Stimulated activated naive CD8-positive, alpha-beta T cell treated with anti-CD3 and anti-CD28 coated beads, Interleukin-15, Interleukin-2, amounts not matched to agents 100 U/mL and 50 U/mL, for 24 hours (primary cell): ENCODE results near the gene TIAM1.

Source experiments
- ATAC-seq: fragments of 150-1000 bp; cut with Tn5 transposase; one replicate; pipeline ENCODE4 v1.10.0; 2021
- DNase-seq: peaks from one replicate; pipeline ENCODE4 v3.0.0; 2021

The TIAM1 gene

GRCh38 chr21:31352836-31353235 lies 8.8 kb upstream of the TIAM1 start:
- no peak for DNase-seq
- ATAC-seq = no peak

DNA sequence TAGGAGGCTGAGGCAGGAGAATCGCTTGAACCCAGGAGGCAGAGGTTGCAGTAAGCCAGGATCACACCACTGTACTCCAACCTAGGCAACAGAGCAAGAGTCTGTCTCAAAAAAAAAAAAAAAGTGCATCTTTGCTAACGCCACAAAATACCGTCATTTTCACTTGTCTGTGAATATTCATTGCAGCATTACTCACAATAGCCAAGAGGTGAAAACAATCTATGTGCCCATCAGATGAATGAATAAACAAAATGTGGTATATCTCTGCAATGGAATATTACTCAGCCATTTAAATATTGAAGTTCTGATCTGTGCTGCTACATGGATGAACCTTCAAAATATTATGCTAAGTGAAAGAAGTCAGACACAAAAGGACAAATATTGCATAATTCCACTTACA lies 7.9 kb upstream of the TIAM1 start:
- ATAC-seq (peak; percentile 1), DNase-seq (no peak)

- ATAC-seq (no peak), DNase-seq (no peak)
These were observed 7.4 kb upstream of the TIAM1 start for GRCh38 chr21:31351438-31351837.

- DNase-seq (no peak), ATAC-seq (no peak)
These were observed 5.1 kb upstream of the TIAM1 start for GRCh38 chr21:31349208-31349607.

DNA sequence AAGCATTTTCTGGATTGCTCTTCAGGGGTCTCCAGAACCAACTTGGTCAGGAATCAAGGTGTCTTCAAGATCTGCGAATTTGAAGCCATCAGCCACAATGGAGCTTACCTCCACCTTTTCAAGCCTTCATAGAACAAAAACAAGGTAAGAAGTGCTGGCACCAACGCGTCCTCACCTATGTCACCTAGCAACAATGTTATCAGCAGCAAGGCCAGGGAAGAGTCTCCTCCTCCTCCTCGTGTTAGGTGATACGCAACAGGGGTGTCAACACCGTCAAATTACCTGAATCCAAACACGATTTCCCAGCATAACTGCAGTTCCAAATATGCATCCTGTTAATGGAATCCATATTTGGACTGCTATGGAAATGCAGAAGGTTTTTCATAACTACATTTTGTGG lies 4.1 kb upstream of the TIAM1 start:
- no peak for ATAC-seq
- no peak for DNase-seq

- ATAC-seq (no peak), DNase-seq (no peak)
These were observed 3.5 kb upstream of the TIAM1 start for GRCh38 chr21:31347435-31348032.

GRCh38 chr21:31346256-31346821 lies 2.3 kb upstream of the TIAM1 start:
- ATAC-seq = no peak
- DNase-seq = no peak

DNA sequence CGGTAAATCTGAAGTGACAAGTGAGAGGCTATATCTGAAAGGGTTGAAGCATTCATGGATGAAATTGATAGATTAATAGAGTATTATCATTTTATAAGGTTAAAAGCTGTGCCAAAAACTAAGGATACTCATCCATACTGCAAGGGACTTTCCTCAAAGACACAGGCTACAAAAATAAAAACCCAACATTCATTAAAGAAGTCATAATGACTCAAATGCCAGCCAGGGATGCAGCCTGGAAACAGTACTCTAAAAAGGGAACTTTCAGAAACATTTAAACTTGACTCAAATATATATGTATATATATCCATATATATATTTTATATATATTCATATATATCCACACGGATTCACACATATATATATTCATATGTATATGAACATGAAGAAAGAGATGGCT lies 1.1 kb upstream of the TIAM1 start:
- DNase-seq (no peak), ATAC-seq (no peak)

- DNase-seq (no peak), ATAC-seq (no peak)
These were observed 991 bp downstream of the TIAM1 start for GRCh38 chr21:31343030-31343510.

GRCh38 chr21:31342348-31342747 lies 1.7 kb downstream of the TIAM1 start:
- no peak for ATAC-seq
- DNase-seq = no peak

GRCh38 chr21:31340942-31341487 lies 3.0 kb downstream of the TIAM1 start:
- ATAC-seq (no peak), DNase-seq (no peak)

- DNase-seq = no peak
- ATAC-seq = no peak
These were observed 3.5 kb downstream of the TIAM1 start for GRCh38 chr21:31340514-31340913.

GRCh38 chr21:31339721-31340120 lies 4.3 kb downstream of the TIAM1 start:
- no peak for ATAC-seq

GRCh38 chr21:31338908-31339368 lies 5.1 kb downstream of the TIAM1 start:
- DNase-seq (no peak), ATAC-seq (no peak)

More at GRCh38 chr21:31339721-31340120, 4.3 kb downstream of the TIAM1 start:
- no peak for DNase-seq

DNA sequence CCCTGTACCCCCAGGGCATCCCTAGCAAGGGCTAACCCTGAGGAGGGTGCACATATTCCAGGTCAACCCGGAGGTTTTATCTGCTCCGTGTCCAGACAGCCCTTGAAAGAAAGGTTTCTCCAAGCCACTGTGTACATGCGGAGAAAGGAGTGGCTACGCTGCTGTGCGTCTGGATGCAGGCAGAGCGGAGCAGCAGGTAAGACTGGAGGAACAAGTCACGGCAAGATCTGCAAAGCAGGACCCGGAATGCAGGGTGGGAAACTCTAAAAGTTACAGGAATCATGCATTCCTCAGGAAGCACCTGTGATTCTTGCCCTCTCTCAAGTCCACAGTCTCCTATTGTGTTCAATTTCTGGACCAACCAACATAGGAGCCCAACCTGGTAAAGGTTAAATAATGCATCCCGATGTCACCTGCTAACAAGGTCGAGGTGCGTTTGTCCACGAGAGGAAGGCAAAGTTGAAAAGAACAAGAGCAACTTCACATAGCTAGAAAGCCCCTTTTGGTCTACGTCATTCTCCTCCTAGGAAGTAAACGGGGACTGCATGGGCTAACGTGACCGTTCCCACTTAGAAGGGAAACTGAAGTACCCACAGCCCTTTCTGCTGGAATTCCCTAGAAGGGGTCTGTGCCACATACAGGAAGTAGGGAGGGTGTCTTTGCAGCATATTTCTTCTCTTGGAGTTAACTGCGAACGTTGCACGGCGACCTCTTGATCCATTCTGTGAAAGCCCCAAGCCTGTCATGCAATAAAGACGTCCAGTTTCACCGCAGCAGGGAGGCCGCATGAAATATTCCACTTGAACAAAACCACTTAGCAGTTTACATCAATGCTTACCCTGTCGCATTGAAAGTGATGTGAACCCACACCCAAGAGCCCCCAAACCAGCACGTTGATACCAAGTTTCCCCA lies 5.8 kb downstream of the TIAM1 start:
- DNase-seq (no peak), ATAC-seq (no peak)

GRCh38 chr21:31337086-31337485 lies 7.0 kb downstream of the TIAM1 start:
- DNase-seq = no peak
- no peak for ATAC-seq

DNA sequence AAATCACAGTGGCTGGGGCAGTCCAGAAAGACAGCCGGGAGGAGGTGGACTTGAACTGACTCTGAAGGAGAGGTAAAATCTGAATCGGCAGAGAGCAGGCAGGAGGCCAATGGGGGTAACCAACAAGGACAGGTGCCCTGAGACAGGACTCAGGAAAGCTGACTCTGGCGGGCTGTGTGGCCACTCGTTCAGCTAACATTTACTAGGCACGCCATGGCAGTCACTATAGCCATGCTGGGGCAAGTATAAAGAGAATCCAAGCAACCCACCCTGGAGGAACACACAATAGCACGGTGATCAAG lies 7.4 kb downstream of the TIAM1 start:
- ATAC-seq (no peak), DNase-seq (no peak)

DNA sequence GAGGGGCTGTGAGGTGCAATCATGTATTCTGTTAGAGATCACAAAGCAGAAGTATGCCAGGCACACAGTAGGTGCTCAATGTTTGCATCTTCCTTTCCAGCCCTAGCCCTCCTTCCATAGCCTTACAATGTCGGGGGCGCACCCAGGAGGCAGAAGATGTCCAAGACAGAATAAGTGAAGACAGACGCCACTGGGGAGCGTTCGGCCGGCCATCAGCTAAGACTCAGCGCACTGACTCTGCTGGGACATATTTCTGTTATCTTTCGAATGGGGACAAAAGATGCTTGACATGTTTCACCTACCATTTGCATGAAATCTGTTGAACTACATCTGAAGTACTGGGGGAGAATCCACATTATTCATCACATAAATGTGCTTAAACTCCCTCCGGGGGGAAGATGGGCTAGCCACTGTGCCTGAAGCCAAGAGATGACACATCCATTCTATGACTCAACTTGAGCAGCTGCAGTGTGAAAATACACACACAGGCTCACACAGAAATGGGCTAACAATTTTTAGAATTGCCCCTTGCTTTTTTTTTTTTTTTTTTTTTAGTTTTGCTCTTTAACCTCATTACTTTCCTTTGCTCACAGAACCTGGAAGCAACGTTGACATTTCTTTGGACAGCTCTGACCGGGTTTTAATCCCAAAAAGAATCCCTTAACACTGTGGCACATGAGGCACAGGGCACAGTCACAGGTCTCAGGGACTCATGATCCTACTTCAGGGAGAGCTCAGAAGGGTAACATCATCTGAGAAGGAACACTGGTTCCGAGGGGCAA lies 7.9 kb downstream of the TIAM1 start:
- DNase-seq = peak; percentile 37

DNA sequence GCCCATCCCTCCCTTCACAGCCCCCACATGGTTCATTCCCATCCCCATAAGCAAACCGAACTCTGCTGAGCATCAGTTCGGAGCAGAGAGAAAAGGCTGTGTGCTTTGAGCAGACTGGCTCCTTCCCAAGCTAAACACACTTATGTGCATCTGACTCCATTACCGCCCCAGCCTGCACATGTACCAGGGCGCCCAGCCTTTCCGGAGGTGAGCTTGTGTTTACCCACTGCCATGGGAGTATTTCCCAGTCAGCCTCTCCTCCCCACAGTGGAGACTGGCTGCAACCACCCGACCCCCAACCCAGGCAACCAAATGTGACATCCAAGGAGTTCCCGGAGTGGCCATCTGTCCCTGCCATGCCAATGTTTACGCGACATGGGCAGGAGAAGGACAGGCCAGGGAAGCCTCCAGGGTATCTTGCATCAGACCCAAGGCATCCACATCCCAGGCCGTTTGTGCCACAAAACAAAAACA lies 9.4 kb downstream of the TIAM1 start:
- ATAC-seq (no peak), DNase-seq (no peak)

More for the DNA sequence above, 7.9 kb downstream of the TIAM1 start:
- ATAC-seq = peak; percentile 90

DNA sequence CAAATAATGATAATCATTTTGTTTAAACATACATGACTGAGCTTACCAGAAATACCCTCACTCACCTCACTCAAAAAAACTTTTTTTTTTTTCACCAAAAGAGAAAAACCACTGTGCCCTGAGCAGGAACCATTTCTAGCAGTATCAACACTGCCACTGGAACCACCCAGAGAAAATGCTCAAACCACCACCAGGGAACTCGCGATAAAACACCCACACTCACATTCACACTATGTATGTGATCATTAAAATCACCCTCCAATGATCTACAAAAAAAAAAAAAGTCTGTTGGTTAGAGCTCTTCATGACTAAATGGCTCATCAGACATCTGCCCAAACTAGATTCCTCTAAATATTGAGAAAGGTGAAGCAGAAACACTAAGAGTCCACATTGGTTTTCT lies 11.5 kb downstream of the TIAM1 start:
- DNase-seq (no peak), ATAC-seq (peak; percentile 50)

GRCh38 chr21:31331231-31331630 lies 12.8 kb downstream of the TIAM1 start:
- DNase-seq (no peak), ATAC-seq (no peak)

- DNase-seq (no peak), ATAC-seq (no peak)
These were observed 13.9 kb downstream of the TIAM1 start for GRCh38 chr21:31330144-31330483.
